GOT3 (cell line): Measurements from ENCODE around the gene VPS8.
"Not testable (repeated sequence)": the region's sequence is repeated elsewhere in the genome, so short reads cannot be mapped to it uniquely, and the experiment has no call there.

Source experiments
- DNase-seq: peaks from one replicate; lab custom pipeline; 2025; ENCODE audit warnings: mixed read lengths; lab: John Stamatoyannopoulos, UW

Gene VPS8

GRCh38 chr3:184864000-184864399, 52.0 kb downstream of the VPS8 start:
- no peak for DNase-seq

GRCh38 chr3:184868477-184868876, 56.5 kb downstream of the VPS8 start:
- DNase-seq: no peak

- no peak for DNase-seq
Observed at GRCh38 chr3:184872200-184872599, 60.2 kb downstream of the VPS8 start.

- no peak for DNase-seq
Observed at GRCh38 chr3:184873141-184873540, 61.2 kb downstream of the VPS8 start.

- no peak for DNase-seq
Observed at GRCh38 chr3:184874709-184875644, 63.0 kb downstream of the VPS8 start.

- DNase-seq: no peak
Observed at GRCh38 chr3:184880276-184881019, 68.5 kb downstream of the VPS8 start.

GRCh38 chr3:184884359-184885017, 72.5 kb downstream of the VPS8 start:
- DNase-seq: no peak

GRCh38 chr3:184885112-184885511, 73.1 kb downstream of the VPS8 start:
- DNase-seq: no peak

GRCh38 chr3:184887574-184887973, 75.6 kb downstream of the VPS8 start:
- no peak for DNase-seq

- no peak for DNase-seq
Observed at GRCh38 chr3:184889312-184889904, 77.4 kb downstream of the VPS8 start.

GRCh38 chr3:184894051-184894450, 82.1 kb downstream of the VPS8 start:
- no peak for DNase-seq

- no peak for DNase-seq
Observed at GRCh38 chr3:184895350-184895749, 83.4 kb downstream of the VPS8 start.

GRCh38 chr3:184896336-184896735, 84.4 kb downstream of the VPS8 start:
- no peak for DNase-seq

GRCh38 chr3:184899953-184900595, 88.1 kb downstream of the VPS8 start:
- no peak for DNase-seq

GRCh38 chr3:184907031-184907430, 95.1 kb downstream of the VPS8 start:
- DNase-seq: not testable (repeated sequence)

GRCh38 chr3:184907681-184908649, 96.0 kb downstream of the VPS8 start:
- DNase-seq: no peak

- DNase-seq: no peak
Observed at GRCh38 chr3:184908859-184909258, 96.9 kb downstream of the VPS8 start.

- DNase-seq: no peak
Observed at GRCh38 chr3:184910664-184911063, 98.7 kb downstream of the VPS8 start.

GRCh38 chr3:184911570-184911969, 99.6 kb downstream of the VPS8 start:
- DNase-seq: no peak

GRCh38 chr3:184912163-184912562, 100.2 kb downstream of the VPS8 start:
- no peak for DNase-seq
